ENCODE results near the gene RYR1. TPM values are rescaled to one million over a fixed set of nuclear protein-coding genes. Genes with fewer than 3 reads are reported as not detected.

The RYR1 gene
- total RNA-seq, 1 experiment from 2014 or later: 34.2 TPM

DNA sequence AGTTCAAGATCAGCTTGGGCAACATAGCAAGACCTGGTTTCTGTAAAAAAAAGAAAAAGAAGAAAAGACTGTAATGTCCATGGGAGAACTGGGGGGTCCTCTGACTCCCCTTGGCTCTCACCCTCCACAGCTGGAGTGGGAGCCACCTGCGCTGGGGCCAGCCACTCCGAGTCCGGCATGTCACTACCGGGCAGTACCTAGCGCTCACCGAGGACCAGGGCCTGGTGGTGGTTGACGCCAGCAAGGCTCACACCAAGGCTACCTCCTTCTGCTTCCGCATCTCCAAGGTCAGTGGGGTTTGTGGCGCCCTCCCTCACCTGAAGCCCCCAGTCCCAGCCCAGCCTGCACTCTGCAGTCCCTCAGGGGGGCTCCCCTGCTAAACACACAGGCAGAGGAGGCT is 14.7 kb downstream of the RYR1 start:
- BruUV-seq (replicated peaks): no TSS peak
- CTCF ChIA-PET: interaction anchor here (0.7 kb wide), 1 partner anchor 313 kb away, joined by 3 read pairs; no protein-coding TSS in a partner anchor
- in situ Hi-C loops (cut with HindIII; ENCODE audit: low pct_unique_long_range_greater_than_20kb, low sequenced_read_pairs): no loop called here

DNA sequence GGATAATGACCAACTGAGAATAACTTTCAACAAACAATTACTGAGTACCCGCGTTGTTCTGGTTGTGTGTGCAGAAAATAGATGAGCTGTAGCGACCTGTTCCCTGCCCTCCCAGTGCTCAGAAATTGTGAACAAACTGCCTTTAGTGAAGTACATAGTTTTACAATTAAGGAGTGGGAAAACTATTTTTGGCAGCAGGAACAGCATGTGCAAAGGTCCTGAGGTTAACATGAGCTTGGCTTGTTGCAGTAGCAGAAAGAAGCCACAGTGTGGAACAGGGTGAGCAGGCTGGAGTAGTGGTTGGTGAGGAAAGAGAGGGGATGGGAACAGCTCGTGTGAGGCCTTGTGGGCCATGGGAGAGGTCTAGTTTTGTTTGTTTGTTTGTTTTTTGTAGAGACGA is 16.0 kb downstream of the RYR1 start:
- Histone ChIP-seq H3K27me3 (ENCODE audit: control insufficient read depth, insufficient read depth, low read length) (no peaks in the 10 kb centered on the region), H3K4me3 (ENCODE audit: low read depth in 2 of 2, low read length in 2 of 2) (no peak overlapping the region), H3K9me3 (ENCODE audit: control insufficient read depth, insufficient read depth, low read depth, low read length) (no peaks in the 10 kb centered on the region), H3K4me1 (ENCODE audit: control insufficient read depth, insufficient read depth, low read length) (no peaks in the 10 kb centered on the region), H3K36me3 (ENCODE audit: control insufficient read depth, insufficient read depth, low read length) (no peaks in the 10 kb centered on the region), H3K27ac (ENCODE audit: low read length) (no peak overlapping the region)
- ChIA-PET CTCF (no interaction called here), POLR2A (no interaction called here)
- in situ Hi-C loops (cut with HindIII; ENCODE audit: low pct_unique_long_range_greater_than_20kb, low sequenced_read_pairs) (no loop called here), intact Hi-C loops (cut with micrococcal nuclease; ENCODE audit: unreplicated experiment) (no loop called here)
- BruUV-seq (replicated peaks): no TSS peak
- DNase-seq (ENCODE audit: low read depth, low spot score) (no peak), ATAC-seq (no peak)
- TF ChIP-seq POLR2AphosphoS5 (IDR thresholded peaks at IDR 0.05; ENCODE audit: low read depth, low read length) (no peak), TCF7L2 (IDR thresholded peaks at IDR 0.05; ENCODE audit: low read depth, low read length) (no peak), SIN3A (IDR thresholded peaks at IDR 0.05; ENCODE audit: borderline replicate concordance, insufficient read depth, low read depth, low read length) (no peak)
- TF ChIP-seq, protein P1, sequence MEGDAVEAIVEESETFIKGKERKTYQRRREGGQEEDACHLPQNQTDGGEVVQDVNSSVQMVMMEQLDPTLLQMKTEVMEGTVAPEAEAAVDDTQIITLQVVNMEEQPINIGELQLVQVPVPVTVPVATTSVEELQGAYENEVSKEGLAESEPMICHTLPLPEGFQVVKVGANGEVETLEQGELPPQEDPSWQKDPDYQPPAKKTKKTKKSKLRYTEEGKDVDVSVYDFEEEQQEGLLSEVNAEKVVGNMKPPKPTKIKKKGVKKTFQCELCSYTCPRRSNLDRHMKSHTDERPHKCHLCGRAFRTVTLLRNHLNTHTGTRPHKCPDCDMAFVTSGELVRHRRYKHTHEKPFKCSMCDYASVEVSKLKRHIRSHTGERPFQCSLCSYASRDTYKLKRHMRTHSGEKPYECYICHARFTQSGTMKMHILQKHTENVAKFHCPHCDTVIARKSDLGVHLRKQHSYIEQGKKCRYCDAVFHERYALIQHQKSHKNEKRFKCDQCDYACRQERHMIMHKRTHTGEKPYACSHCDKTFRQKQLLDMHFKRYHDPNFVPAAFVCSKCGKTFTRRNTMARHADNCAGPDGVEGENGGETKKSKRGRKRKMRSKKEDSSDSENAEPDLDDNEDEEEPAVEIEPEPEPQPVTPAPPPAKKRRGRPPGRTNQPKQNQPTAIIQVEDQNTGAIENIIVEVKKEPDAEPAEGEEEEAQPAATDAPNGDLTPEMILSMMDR (IDR thresholded peaks at IDR 0.05): no peak
- TF ChIP-seq, protein P2, sequence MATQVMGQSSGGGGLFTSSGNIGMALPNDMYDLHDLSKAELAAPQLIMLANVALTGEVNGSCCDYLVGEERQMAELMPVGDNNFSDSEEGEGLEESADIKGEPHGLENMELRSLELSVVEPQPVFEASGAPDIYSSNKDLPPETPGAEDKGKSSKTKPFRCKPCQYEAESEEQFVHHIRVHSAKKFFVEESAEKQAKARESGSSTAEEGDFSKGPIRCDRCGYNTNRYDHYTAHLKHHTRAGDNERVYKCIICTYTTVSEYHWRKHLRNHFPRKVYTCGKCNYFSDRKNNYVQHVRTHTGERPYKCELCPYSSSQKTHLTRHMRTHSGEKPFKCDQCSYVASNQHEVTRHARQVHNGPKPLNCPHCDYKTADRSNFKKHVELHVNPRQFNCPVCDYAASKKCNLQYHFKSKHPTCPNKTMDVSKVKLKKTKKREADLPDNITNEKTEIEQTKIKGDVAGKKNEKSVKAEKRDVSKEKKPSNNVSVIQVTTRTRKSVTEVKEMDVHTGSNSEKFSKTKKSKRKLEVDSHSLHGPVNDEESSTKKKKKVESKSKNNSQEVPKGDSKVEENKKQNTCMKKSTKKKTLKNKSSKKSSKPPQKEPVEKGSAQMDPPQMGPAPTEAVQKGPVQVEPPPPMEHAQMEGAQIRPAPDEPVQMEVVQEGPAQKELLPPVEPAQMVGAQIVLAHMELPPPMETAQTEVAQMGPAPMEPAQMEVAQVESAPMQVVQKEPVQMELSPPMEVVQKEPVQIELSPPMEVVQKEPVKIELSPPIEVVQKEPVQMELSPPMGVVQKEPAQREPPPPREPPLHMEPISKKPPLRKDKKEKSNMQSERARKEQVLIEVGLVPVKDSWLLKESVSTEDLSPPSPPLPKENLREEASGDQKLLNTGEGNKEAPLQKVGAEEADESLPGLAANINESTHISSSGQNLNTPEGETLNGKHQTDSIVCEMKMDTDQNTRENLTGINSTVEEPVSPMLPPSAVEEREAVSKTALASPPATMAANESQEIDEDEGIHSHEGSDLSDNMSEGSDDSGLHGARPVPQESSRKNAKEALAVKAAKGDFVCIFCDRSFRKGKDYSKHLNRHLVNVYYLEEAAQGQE (IDR thresholded peaks at IDR 0.05; ENCODE audit: insufficient read depth in 1 of 2, low read depth in 2 of 2, low read length in 1 of 2): no peak

More for the DNA sequence above, 14.7 kb downstream of the RYR1 start:
- DNase-seq (ENCODE audit: low read depth, low spot score) (no peak), ATAC-seq (no peak)
- Histone ChIP-seq H3K36me3 (ENCODE audit: control insufficient read depth, insufficient read depth, low read length) (no peaks in the 10 kb centered on the region), H3K4me3 (ENCODE audit: low read depth in 2 of 2, low read length in 2 of 2) (no peak overlapping the region), H3K4me1 (ENCODE audit: control insufficient read depth, insufficient read depth, low read length) (no peaks in the 10 kb centered on the region), H3K27me3 (ENCODE audit: control insufficient read depth, insufficient read depth, low read length) (no peaks in the 10 kb centered on the region), H3K9me3 (ENCODE audit: control insufficient read depth, insufficient read depth, low read depth, low read length) (no peaks in the 10 kb centered on the region), H3K27ac (ENCODE audit: low read length) (no peak overlapping the region)
- intact Hi-C loops (cut with micrococcal nuclease; ENCODE audit: unreplicated experiment): no loop called here
- POLR2A ChIA-PET: interaction anchor here (0.5 kb wide), 1 partner anchor 33 kb away, joined by 7 read pairs; no protein-coding TSS in a partner anchor
- TF ChIP-seq, protein P1 (IDR thresholded peaks at IDR 0.05): no peak
- TF ChIP-seq TCF7L2 (IDR thresholded peaks at IDR 0.05; ENCODE audit: low read depth, low read length): no peak
- no peak for TF ChIP-seq SIN3A (IDR thresholded peaks at IDR 0.05; ENCODE audit: borderline replicate concordance, insufficient read depth, low read depth, low read length)
- TF ChIP-seq, protein P2 (IDR thresholded peaks at IDR 0.05; ENCODE audit: insufficient read depth in 1 of 2, low read depth in 2 of 2, low read length in 1 of 2): no peak
- TF ChIP-seq POLR2AphosphoS5 (IDR thresholded peaks at IDR 0.05; ENCODE audit: low read depth, low read length): no peak
